KG1 (cell line): ENCODE results near the gene EGLN2.
"Not testable (repeated sequence)": the region's sequence is repeated elsewhere in the genome, so short reads cannot be mapped to it uniquely, and the experiment has no call there.

Experiments used
- DNase-seq: peaks from one replicate; lab custom pipeline; 2025; lab: John Stamatoyannopoulos, UW

EGLN2 gene

DNA sequence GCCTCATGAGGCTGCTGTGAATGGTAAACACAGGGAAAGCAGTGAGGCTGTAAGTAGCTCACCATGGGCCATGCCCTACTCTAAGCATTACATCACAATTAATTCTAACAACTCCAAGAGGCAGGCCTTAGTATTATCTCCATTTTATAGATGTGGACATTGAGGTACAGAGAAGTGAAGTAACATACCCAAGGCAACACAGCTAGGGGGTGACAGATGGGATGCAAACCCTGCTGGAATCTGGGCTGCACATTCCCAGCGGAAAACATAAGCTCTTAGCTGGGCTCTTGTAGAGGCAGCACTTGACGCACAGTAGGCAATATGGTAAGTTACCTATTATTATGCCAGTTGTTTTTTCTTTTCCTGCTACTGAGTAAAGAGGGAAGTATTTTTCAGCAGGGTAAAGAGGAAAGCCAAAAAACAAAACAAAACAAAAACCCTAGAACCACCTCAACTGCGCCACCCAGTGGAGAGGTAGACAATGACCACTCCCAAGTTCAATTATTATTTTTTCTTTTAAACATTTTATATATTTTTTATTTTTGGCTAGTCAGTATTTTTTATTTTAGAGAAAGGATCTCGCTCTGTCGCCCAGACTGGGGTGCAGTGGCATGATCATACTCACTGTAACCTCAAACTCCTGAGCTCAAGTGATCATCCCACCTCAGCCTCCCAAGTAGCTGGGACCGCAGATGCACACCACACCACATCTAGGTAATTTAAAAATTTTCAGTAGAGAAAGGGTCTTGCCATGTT lies 20.7 kb downstream of the EGLN2 start:
- DNase-seq, result not testable (repeated sequence)

DNA sequence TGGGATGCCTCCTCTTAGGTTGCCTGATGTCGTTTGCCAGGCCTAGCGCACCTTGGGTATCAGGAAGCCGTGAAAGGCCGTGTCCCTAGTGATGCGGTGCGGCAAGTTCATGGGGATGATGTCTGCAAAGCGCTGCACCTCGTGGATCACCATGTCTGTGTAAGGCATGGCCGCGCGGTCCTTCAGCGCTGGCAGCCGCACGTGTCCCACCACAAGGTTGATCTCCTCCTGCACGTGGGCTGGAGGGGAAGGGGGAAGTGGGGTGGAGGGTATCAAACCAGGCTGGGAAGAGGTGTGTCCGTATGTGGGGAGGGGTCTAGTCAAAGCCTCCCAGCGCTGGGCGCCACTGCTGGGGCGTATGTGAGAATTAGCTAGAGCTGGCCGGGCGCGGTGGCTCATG lies 23.2 kb downstream of the EGLN2 start:
- DNase-seq, result no peak

DNA sequence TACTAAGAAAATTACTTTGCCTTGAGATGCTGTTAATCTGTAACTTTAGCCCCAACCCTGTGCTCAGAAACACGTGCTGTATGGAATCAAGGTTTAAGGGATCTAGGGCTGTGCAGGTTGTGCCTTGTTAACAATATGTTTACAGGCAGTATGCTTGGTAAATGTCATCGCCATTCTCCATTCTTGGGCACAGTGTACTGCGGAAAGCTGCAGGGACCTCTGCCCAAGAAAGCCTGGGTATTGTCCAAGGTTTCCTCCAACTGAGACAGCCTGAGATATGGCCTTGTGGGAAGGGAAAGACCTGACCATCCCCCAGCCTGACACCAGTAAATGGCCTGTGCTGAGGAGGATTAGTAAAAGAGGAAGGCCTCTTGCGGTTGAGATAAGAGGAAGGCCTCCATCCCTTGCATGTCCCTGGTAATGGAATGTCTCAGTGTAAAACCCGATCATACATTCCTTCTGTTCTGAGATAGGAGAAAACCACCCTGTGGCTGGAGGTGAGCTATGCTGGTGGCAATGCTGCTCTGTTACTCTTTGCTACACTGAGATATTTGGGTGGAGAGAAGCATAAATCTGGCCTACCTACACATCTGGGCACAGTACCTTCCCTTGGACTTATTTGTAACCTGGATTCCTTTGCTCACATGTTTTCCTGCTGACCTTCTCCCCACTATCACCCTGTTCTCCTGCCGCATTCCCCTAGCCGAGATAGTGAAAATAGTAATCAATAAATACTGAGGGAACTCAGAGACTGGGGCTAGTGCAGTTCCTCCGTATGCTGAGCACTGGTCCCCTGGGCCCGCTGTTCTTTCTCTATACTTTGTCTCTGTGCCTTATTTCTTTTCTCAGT lies 23.9 kb downstream of the EGLN2 start:
- not testable (repeated sequence) for DNase-seq

GRCh38 chr19:40824916-40825315 lies 25.9 kb downstream of the EGLN2 start:
- not testable (repeated sequence) for DNase-seq

- not testable (repeated sequence) for DNase-seq
These were observed 26.6 kb downstream of the EGLN2 start for GRCh38 chr19:40825460-40826095.

DNA sequence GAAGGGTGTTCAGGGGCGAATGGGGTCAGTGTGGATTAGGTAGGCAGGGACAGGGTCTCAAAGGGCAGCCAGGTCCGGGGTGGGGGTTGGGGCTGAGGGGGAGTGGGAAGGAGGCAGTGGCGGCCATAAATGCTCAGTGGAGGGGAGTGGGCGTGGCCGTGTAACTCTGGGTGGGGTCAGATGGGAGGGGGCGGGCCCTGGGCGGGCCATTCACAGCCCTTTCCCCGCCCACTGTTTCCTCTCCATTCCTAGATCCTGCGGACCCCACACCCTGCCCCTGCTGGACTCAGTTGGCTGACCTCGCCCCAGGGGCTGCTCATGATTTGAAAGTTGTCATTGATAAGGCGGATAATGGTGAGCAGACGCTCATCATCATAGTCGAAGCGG lies 27.3 kb downstream of the EGLN2 start:
- DNase-seq, result not testable (repeated sequence)

GRCh38 chr19:40826699-40827385 lies 27.9 kb downstream of the EGLN2 start:
- not testable (repeated sequence) for DNase-seq

GRCh38 chr19:40827386-40828247 lies 28.6 kb downstream of the EGLN2 start:
- DNase-seq, result no peak

DNA sequence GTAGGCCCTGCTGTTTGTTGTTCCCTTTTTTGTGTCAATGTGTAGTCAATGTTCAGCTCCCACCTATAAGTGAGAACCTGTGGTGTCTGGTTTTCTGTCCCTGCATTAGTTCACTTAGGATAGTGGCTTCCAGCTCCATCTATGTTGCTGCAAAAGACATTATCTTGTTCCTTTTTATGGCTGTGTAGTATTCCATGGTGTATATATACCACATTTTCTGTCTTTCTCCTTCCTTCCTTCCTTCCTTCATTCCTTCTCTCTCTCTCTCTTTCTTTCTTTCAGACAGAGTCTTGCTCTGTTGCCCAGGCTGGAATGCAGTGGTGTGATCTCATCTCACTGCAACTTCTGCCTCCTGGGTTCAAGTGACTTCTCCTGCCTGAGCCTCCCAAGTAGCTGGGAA lies 30.2 kb downstream of the EGLN2 start:
- no peak for DNase-seq

DNA sequence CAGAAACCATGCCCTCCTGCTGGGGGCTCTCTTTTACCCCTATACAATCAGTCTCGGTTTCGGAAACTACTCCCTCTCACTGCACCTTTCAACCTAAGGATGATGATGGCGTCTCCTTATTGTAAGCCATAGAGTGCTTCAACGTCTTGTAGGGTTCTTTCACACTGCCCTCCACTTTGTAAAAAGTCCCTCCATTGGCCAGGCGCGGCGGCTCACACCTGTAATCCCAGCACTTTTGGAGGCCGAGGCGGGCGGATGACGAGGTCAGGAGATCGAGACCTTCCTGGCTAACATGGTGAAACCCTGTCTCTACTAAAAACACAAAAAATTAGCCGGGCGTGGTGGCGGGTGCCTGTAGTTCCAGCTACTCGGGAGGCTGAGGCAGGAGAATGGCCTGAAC lies 31.8 kb downstream of the EGLN2 start:
- DNase-seq, result not testable (repeated sequence)

- no peak for DNase-seq
These were observed 32.8 kb downstream of the EGLN2 start for GRCh38 chr19:40831502-40832430.

- DNase-seq, result not testable (repeated sequence)
These were observed 33.4 kb downstream of the EGLN2 start for GRCh38 chr19:40832431-40832790.

- DNase-seq, result not testable (repeated sequence)
These were observed 34.9 kb downstream of the EGLN2 start for GRCh38 chr19:40833728-40834533.

- no peak for DNase-seq
These were observed 37.9 kb downstream of the EGLN2 start for GRCh38 chr19:40836754-40837429.

- not testable (repeated sequence) for DNase-seq
These were observed 39.5 kb downstream of the EGLN2 start for GRCh38 chr19:40838477-40838876.

GRCh38 chr19:40842012-40842411 lies 43.0 kb downstream of the EGLN2 start:
- DNase-seq, result not testable (repeated sequence)

- DNase-seq, result not testable (repeated sequence)
These were observed 44.1 kb downstream of the EGLN2 start for GRCh38 chr19:40842997-40843652.

DNA sequence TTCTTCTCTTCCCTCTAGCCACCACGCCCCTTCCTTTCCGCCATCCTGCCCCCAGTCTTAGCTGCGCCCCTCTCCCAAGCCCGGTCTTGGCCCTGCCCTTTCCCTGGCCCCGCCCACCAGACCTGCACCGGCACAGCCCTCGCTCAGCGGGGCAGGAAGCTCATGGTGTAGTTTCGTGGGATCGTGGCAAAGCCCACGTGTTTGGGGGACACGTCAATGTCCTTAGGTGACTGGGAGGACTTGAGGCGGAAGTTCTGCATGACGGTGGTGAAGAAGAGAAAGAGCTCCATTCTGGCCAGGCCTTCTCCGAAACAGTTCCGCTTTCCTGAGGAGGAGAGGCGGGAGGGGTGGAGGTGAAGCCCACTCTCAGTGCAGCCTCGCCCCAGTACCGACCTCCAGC lies 44.7 kb downstream of the EGLN2 start:
- DNase-seq, result not testable (repeated sequence)
